Liver (tissue), 9 donors: ENCODE results near the gene NLRP5. TPM values are rescaled to one million over a fixed set of nuclear protein-coding genes. Genes with fewer than 3 reads are reported as not detected.
A peak's percentile ranks its signal among the peaks of the same experiment; 100 is the strongest.
"Not testable (repeated sequence)": the region's sequence is repeated elsewhere in the genome, so short reads cannot be mapped to it uniquely, and the experiment has no call there.

Experiments used
- DNase-seq: peaks from one replicate; pipeline ENCODE4 v3.0.0-alpha.2; 2017; ENCODE audit warnings: low spot score
- H3K27ac ChIP-seq, 2 donors: one replicate each; pipeline ENCODE4 v1.7.0; 2013; ENCODE audit warnings: inconsistent platforms in 2 of 2, low read length in 2 of 2, control low read depth in 1 of 2, low read depth in 1 of 2, mild to moderate bottlenecking in 1 of 2
- H3K27me3 ChIP-seq, 4 donors: one replicate each; pipeline versions ENCODE4 v1.6.1 to v1.7.0; 2013; ENCODE audit warnings: low read length in 3 of 4, inconsistent platforms in 1 of 4, mild to moderate bottlenecking in 1 of 4, moderate library complexity in 1 of 4; ENCODE audit not compliant: control insufficient read depth in 4 of 4, insufficient read depth in 4 of 4
- H3K36me3 ChIP-seq, 4 donors: one replicate each; pipeline versions ENCODE4 v1.6.1 to v1.7.0; 2013; ENCODE audit warnings: low read length in 3 of 4, mild to moderate bottlenecking in 3 of 4, low read depth in 1 of 4, moderate library complexity in 1 of 4; ENCODE audit not compliant: control insufficient read depth in 4 of 4, insufficient read depth in 3 of 4
- H3K4me1 ChIP-seq, 4 donors: one replicate each; pipeline versions ENCODE4 v1.6.1 to v1.7.0; 2013; ENCODE audit warnings: low read length in 3 of 4, mild to moderate bottlenecking in 3 of 4, moderate library complexity in 1 of 4; ENCODE audit not compliant: control insufficient read depth in 4 of 4, insufficient read depth in 4 of 4
- H3K4me3 ChIP-seq, 3 donors: one replicate each; pipeline versions ENCODE4 v1.6.1 to v1.7.0; 2013; ENCODE audit warnings: low read length in 3 of 3, control low read depth in 1 of 3, low read depth in 1 of 3, mild to moderate bottlenecking in 1 of 3
- H3K9ac ChIP-seq, 2 donors: one replicate each; pipeline ENCODE4 v1.7.0; 2013; ENCODE audit warnings: low read length in 2 of 2, mild to moderate bottlenecking in 2 of 2, moderate library complexity in 2 of 2, control low read depth in 1 of 2, low read depth in 1 of 2
- H3K9me3 ChIP-seq, 4 donors: one replicate each; pipeline versions ENCODE4 v1.6.1 to v1.7.0; 2013; ENCODE audit warnings: low read length in 3 of 4; ENCODE audit not compliant: control insufficient read depth in 4 of 4
- EGR1 ChIP-seq, 2 donors: IDR thresholded peaks; 2 replicates each; pipeline ENCODE4 v1.6.1; 2016 to 2018; ENCODE audit warnings: antibody characterized with exemption in 2 of 2, low read depth in 2 of 2
- HNF4A ChIP-seq, 2 donors: conservative IDR thresholded peaks; 2 replicates each; pipeline ENCODE4 v1.6.1; 2016; ENCODE audit warnings: antibody characterized with exemption in 2 of 2, mild to moderate bottlenecking in 2 of 2
- HNF4G ChIP-seq: IDR thresholded peaks from 2 replicates; pipeline ENCODE4 v1.6.1; 2016; ENCODE audit warnings: antibody characterized with exemption
- TAF1 ChIP-seq: conservative IDR thresholded peaks from 2 replicates; pipeline ENCODE4 v1.6.1; 2016; ENCODE audit warnings: antibody characterized with exemption, mild to moderate bottlenecking
- YY1 ChIP-seq: IDR thresholded peaks from 2 replicates; pipeline ENCODE4 v1.6.1; 2016; ENCODE audit warnings: antibody characterized with exemption, mild to moderate bottlenecking
- WGBS: extraction: QIAGEN DNeasy Blood & Tissue Kit; methylation state at CpG from one replicate; pipeline ENCODE4 v1.1.7; 2013; 5-methylcytosine and 5-hydroxymethylcytosine counted together
- polyA plus RNA-seq, 2 donors: library from polyadenylated mRNA; stranded (reverse) in 1 of 2; unstranded in 1 of 2; fragments of 200-250 nt in 1 of 2; fragments of >200 nt in 1 of 2; fragmentation: Nextera tagmentation in 1 of 2; extraction: Ambion mirVana in 1 of 2; gene quantifications; one replicate each; pipeline versions ENCODE4 v1.2.1 to v1.2.3, GENCODE V29; 2013 to 2015
- total RNA-seq, 2 donors: library from RNA; depleted of rRNA; stranded (reverse); fragments of >200 nt; gene quantifications; one replicate each; pipeline ENCODE4 v1.2.3, GENCODE V29; 2014
- TF ChIP-seq, protein P1 (sequence below): IDR thresholded peaks from 2 replicates; pipeline ENCODE4 v1.6.1; 2016; ENCODE audit warnings: antibody characterized with exemption
- TF ChIP-seq, protein P2 (sequence below): IDR thresholded peaks from 2 replicates; pipeline ENCODE4 v1.6.1; 2016; ENCODE audit warnings: antibody characterized with exemption
- TF ChIP-seq, protein P3 (sequence below): IDR thresholded peaks from 2 replicates; pipeline ENCODE4 v1.6.1; 2016; ENCODE audit warnings: antibody characterized with exemption, mild to moderate bottlenecking
- TF ChIP-seq, protein P4 (sequence below): IDR thresholded peaks from 2 replicates; pipeline ENCODE4 v1.6.1; 2016; ENCODE audit warnings: antibody characterized with exemption
- donor health status: healthy.
- donor health status: healthy.
- donor health status: healthy.
- donor health status: healthy.
- donor health status: healthy.

Gene NLRP5
- total and polyA plus RNA-seq, 4 donors = not detected

GRCh38 chr19:56015756-56016155 is 29.2 kb downstream of the NLRP5 start:
- WGBS = 28% methylated on average over 5 of the region's 5 CpGs
- DNase-seq = no peak
- H3K4me1 ChIP-seq = no peaks in the 10 kb centered on the region
- H3K4me3 ChIP-seq = no peak overlapping the region
- H3K9ac ChIP-seq = no peak overlapping the region
- H3K27me3 ChIP-seq = no peaks in the 10 kb centered on the region
- H3K36me3 ChIP-seq = no peaks in the 10 kb centered on the region
- no peak for TF ChIP-seq HNF4G
- TF ChIP-seq, protein P1, sequence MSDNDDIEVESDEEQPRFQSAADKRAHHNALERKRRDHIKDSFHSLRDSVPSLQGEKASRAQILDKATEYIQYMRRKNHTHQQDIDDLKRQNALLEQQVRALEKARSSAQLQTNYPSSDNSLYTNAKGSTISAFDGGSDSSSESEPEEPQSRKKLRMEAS = no peak
- TF ChIP-seq, protein P2, sequence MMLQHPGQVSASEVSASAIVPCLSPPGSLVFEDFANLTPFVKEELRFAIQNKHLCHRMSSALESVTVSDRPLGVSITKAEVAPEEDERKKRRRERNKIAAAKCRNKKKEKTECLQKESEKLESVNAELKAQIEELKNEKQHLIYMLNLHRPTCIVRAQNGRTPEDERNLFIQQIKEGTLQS = no peak
- TF ChIP-seq, protein P3, sequence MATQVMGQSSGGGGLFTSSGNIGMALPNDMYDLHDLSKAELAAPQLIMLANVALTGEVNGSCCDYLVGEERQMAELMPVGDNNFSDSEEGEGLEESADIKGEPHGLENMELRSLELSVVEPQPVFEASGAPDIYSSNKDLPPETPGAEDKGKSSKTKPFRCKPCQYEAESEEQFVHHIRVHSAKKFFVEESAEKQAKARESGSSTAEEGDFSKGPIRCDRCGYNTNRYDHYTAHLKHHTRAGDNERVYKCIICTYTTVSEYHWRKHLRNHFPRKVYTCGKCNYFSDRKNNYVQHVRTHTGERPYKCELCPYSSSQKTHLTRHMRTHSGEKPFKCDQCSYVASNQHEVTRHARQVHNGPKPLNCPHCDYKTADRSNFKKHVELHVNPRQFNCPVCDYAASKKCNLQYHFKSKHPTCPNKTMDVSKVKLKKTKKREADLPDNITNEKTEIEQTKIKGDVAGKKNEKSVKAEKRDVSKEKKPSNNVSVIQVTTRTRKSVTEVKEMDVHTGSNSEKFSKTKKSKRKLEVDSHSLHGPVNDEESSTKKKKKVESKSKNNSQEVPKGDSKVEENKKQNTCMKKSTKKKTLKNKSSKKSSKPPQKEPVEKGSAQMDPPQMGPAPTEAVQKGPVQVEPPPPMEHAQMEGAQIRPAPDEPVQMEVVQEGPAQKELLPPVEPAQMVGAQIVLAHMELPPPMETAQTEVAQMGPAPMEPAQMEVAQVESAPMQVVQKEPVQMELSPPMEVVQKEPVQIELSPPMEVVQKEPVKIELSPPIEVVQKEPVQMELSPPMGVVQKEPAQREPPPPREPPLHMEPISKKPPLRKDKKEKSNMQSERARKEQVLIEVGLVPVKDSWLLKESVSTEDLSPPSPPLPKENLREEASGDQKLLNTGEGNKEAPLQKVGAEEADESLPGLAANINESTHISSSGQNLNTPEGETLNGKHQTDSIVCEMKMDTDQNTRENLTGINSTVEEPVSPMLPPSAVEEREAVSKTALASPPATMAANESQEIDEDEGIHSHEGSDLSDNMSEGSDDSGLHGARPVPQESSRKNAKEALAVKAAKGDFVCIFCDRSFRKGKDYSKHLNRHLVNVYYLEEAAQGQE = peak; percentile 97
- TF ChIP-seq, protein P4, sequence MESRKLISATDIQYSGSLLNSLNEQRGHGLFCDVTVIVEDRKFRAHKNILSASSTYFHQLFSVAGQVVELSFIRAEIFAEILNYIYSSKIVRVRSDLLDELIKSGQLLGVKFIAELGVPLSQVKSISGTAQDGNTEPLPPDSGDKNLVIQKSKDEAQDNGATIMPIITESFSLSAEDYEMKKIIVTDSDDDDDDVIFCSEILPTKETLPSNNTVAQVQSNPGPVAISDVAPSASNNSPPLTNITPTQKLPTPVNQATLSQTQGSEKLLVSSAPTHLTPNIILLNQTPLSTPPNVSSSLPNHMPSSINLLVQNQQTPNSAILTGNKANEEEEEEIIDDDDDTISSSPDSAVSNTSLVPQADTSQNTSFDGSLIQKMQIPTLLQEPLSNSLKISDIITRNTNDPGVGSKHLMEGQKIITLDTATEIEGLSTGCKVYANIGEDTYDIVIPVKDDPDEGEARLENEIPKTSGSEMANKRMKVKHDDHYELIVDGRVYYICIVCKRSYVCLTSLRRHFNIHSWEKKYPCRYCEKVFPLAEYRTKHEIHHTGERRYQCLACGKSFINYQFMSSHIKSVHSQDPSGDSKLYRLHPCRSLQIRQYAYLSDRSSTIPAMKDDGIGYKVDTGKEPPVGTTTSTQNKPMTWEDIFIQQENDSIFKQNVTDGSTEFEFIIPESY = no peak
- no peak for TF ChIP-seq HNF4A (conservative IDR thresholded peaks at IDR 0.05)
- no peak for TF ChIP-seq YY1
- TF ChIP-seq TAF1 = no peak
- no peak for TF ChIP-seq EGR1 (IDR thresholded peaks at IDR 0.05; ENCODE audit: low read depth in 2 of 2)
- no peak overlapping the region for H3K27ac ChIP-seq
- peaks cover 0 to 10% (median 2%) of the 10 kb centered on the region in 4 donors for H3K9me3 ChIP-seq

DNA sequence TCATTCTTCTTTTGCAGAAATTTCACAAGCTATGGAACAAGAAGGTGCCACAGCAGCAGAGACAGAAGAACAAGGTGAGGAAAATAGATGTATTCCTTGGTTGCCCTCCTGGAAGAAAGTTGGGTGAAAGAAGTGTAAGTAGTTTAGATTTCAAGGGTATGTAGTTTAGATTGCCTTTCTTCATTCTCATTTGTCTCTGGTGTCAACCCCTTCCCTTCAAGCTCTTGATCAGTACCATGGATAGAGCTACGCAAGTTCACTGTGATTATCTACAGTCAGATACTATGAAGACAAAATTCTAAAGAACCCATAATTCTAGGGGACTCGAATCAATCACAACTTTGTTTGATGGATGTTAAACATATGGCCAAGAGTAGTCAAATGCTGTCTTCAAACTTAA is 32.8 kb downstream of the NLRP5 start:
- H3K4me3 ChIP-seq, DNase-seq, H3K4me1 ChIP-seq, H3K9ac ChIP-seq, H3K27me3 ChIP-seq, H3K9me3 ChIP-seq, H3K27ac ChIP-seq, H3K36me3 ChIP-seq: not testable (repeated sequence)
- WGBS = 49% methylated on average over 2 of the region's 2 CpGs

- not testable (repeated sequence) for H3K9ac ChIP-seq, H3K4me1 ChIP-seq, DNase-seq, H3K4me3 ChIP-seq, H3K9me3 ChIP-seq, H3K27me3 ChIP-seq, H3K27ac ChIP-seq, H3K36me3 ChIP-seq
- WGBS = 54% methylated on average over 7 of the region's 7 CpGs
These were observed 33.9 kb downstream of the NLRP5 start for GRCh38 chr19:56020355-56020975.
